Muscle of arm (tissue), 12 donors: ENCODE data around the gene IL15RA. TPM values are rescaled to one million over a fixed set of nuclear protein-coding genes. Genes with fewer than 3 reads are reported as not detected.
"Not testable (repeated sequence)": the region's sequence is repeated elsewhere in the genome, so short reads cannot be mapped to it uniquely, and the experiment has no call there.

Experiments
- DNase-seq: peaks from one replicate; pipeline ENCODE4 v3.0.0-alpha.2; 2013
- polyA plus RNA-seq, 12 donors: library from polyadenylated mRNA; unstranded; fragments of 120-200 nt; gene quantifications; one replicate each; pipeline ENCODE4 v1.2.1, GENCODE V29; 2013; ENCODE audit not compliant: insufficient read length in 12 of 12

The IL15RA gene
- polyA plus RNA-seq, 12 donors = 1.2 to 3.8 (median 2.0) TPM; not detected in 2

DNA sequence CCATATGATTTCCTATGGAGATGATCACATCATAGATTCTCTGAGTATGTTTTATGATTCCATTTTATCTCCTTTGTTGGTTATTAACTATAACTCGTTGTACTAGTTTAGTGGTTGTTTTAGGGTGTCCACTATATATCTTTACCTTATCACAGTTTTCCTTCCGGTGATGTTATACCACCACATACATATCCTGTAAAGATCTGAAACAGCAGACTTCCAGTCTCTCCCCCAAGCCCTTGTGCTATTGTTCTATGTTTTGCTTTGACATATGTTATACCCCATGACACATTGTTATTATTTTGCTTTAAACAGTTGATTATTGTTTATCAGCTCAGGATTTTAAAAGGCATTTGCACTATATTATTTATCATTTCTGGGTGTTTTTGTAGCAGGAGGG, 7.3 kb downstream of the IL15RA start:
- no peak for DNase-seq

DNA sequence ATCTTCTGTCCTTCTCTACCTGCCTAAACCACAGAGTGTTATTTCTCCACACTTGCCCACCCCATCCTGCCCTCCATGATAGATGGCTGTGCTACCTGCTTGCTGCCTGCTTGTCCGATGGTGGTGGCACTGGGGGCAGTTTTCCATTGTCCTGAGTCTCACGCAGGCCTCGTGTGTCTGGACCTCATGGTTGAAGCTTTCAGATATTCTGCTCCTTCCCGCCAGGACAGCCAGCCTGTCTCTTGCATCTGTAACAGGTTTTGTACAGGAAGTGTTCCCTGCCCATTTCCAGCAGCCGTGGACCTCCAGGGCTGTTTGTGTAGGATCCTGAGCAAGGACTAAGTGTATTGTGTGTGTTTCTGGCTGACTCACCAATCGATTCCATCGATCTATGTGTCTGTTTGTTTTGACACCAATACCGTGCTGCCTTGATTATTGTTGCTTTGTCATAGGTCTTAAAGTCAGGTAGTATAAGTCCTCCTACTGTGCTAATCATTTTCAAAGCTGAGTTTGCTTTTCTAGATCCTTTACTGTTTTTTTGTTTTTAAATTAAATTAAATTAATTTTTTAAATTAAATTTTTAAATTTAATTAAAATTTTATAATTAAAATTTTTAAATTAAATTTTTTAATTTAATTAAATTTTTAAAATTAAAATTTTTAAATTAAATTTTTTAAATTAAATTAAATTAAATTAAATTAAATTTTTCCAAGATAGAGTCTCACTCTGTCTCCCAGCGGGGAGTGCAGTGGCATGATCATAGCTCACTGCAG, 8.5 kb downstream of the IL15RA start:
- no peak for DNase-seq

DNA sequence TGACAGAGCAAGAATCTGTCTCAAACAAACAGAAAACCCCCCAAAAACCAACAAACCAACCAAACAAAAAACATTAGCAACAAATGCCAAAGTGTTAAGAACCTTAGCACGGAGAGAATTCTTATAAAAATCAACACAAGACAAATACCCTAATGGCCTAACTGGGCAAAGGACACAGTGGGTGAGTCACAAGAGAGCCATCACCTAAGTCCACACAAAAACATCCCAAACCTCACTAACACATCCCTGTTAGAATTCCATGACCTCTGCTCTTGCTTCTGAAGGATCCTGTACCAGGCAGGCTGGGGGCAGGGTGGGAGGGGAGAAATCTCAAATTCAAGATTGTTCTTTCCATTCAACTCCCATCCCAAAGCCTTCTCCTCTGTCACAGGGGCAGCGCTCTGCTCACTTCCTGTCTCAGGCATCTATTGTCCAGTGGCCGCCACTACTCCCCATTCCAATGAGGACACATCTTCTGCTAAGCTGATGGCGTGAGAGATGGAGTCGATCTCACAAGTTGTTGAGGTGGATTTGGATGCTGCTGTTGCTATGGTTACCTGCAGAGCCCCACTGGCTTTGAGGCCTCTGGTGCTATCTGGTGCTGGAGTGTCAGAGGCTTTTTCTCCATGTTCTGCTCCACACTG, 9.2 kb downstream of the IL15RA start:
- no peak for DNase-seq

DNA sequence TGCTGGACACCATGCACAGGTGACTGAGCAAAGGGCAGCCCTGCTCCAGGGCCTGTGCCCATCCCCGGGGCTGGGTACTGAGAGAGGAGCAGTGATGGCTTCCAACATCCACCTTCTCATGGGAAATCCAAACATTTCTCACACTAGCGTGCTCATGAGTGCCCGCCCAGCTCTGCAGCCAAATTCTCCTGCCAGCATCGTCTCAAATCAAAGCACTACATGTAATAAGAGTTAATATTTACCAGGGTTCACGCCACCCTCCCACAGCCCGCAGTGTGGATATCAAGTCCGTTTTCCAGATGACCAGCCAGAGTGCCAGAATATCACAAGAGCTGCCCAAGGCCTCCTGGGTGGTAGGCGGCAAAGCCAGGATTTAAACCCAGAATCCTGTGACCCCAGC, 12.1 kb downstream of the IL15RA start:
- no peak for DNase-seq

DNA sequence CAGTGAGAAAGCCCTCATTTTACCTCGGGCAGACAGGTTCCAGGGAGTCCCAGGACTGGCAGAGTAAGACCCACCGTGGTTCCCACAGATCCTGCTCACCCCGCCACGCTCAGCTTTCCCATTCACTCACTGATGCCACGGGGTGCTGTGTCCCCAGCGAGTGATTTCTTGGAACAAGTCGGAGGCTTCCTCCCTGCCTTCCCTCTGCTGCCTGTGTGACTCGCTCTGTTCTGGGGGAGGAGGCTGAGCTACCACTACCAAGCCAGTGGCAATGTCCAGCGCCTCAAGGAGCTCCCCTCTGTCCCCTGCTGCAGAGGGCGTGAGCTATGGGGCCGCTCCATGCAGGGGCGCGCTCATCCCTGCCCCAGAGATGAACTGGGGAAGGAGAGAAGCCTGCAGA, 12.6 kb downstream of the IL15RA start:
- no peak for DNase-seq

DNA sequence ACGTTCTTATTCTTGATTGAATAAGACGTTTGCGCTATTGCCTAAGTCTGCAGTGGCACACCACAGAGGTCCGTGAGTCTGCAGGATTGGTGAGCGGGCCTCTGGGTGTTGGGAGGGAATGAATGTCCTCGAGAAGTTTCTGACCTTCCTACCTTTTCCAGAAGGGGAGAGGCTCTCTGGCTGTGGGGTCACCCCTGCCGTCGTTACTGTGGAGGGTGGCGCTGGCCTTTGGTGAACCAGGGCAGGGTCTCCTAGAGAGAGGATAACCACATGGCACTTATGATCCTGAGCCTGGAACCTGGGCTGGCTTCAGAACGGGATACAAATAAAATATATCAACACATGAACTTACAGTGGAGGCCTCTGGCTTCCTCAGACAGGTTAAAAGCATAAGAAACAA, 13.8 kb downstream of the IL15RA start:
- DNase-seq = no peak

DNA sequence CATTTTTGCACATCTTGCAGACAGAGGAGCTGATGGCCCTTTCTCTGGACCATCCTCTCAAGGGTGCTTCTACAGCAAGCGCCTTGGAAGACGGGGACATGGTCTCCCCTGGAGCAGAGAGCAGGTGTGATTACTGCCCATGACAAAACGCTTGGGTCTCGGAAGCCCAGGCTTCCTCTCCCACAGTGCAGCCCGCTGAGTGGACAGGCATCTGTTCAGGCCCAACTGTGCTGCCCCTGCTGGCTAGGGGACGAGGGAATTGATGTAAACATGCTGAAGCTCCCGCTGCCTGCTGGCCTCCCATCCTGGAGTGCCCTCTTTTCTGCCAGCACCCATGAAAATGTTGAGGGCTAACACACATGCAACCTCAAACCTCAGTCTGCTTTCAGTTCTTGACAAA, 14.3 kb downstream of the IL15RA start:
- DNase-seq = no peak

DNA sequence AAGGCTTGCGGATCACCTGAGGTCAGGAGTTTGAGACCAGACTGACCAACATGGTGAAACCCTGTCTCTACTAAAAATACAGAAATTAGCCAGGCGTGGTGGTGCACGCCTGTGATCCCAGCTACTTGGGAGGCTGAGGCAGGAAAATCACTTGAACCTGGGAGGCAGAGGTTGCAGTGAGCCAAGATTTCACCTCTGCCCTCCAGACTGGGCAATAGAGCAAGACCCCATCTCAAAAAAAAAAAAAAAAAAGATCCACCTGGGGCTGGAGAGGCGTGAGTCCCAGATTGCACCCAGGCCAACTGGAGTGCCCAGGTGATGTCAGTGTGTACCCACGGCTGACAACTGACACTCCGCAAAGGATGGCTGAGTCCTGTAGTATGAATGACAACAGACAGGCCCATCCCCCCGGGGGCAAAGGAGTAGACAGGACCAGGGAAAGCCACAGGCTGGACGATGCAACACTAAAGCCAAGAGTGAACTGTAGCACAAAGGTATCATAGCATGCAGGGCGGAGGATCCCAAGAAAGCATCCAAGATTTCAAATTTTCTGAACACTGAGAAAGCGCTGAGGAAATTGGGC, 14.9 kb downstream of the IL15RA start:
- not testable (repeated sequence) for DNase-seq

DNA sequence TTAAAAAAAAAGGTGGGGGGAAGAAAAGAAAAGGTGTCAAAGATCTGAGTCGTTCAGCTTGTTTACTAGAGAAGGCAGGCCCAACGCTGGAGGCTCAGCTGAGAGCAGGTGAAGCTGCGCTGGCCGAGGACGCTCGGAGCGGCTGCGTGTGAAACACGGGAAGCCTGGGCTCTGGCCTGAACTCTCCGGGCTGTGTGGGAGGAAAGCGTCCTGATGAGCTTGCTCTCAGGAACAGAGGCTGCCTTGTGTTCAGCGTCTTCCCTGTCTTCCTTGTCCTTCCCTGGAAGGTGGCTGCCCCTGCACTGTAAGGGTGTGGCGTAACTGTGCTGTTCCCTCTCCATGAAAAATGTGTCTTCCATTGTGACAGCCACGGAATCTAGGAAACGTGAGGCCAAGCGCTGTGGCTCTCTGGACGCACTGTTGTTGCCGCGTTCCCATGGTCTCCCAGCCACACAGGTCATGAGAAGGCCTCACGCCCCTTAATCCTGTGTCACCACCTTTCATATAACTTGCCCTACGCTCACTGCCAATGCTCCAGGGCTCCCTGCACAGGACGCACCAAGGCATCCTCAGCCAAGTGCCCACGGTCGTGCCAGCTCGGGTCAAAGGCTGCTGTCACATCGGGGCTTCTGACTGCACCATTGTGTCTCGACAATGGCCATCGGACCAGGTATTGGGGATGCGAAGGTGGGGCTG, 15.8 kb downstream of the IL15RA start:
- DNase-seq = no peak

DNA sequence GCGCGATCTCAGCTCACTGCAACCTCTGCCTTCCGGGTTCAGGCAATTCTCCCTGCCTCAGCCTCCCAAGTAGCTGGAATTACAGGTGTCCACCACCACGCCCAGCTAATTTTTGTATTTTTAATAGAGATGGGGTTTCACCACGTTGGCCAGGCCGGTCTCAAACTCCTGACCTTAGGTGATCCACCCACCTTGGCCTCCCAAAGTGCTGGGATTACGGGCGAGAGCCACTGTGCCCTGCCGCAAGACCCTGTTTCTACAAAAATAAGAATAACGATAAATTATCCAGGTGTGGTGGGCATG, 16.4 kb downstream of the IL15RA start:
- not testable (repeated sequence) for DNase-seq

DNA sequence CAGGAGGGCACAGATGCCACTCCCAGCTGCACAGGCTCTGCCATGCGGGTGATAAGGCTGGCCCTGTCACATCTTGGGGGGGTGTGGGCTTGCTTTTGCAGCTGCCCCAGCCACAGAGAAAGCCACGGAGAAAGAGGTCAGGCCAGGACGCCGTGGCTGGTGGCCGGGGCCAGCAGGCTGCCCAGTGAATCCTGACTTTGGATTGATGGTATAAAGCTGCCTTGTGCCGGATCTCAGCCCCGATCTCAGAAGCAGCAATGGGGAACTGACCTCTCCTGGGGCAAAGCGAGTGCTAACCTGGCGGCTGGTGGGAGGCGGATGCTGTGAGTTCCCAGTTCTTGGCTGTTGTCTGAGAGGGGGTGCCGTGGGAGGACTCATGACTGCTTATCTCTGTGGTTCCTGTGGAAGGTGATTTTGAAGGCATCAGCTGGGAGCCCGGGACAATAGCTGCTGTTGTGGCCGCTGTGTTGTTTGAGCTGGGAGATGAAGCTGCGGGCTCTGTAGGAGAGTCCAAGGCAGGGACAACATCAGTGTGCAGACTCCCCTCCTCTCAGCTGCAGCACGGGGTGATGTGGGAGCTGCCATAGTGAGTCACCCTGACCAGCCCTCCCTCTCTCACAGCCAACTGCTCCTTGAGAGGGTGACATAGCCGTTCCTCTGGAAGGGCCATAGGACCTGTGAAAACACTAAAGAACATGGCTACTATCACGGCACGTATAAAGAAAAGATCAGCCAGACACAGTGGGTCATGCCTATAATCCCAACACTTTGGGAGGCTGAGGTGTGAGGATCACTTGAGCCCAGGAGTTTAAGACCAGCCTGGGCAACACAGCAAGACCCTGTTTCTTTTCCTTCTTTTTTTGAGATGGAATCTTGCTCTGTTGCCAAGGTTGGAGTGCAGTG, 17.0 kb downstream of the IL15RA start:
- DNase-seq = no peak

DNA sequence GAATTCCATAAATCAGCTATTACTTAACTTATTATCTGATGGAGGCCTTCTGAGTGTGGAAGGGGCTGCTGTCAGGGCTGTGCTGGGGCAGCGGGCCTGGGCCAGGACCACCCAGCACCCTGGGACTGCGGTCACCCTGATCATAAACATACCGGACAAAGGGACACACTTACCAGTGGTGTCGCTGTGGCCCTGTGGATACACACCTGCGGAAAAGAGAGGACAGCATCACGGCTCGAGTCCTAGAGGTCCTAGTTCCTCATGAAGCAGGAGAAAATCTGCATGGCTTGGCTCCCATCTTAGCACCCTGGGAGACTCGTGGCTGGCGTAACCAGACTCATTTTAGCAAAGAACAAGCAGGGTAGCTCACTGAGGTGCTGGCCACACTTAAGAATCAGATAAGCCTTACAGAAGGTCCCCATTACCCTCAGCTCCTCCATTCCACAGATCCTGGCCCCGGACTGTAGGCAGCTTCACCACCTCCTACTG, 17.7 kb downstream of the IL15RA start:
- DNase-seq = no peak

DNA sequence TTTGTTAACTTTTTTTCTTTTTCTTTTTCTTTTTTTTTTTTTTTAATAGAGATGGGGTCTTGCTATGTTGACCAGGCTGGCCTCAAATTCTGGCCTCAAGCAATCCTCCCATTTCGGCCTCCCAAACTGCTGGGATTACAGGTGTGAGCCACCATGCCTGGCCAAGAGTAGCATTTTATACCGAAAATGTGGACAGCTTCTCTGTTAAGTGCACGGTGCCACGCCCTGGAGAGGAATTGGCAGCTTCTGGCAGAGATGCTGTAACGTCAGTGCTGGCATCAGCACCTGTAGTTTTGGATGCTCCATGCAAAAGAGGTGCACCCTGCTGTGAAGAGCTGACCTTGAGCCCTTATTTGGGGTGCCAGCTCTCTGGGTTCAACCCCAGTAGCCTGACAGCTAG, 18.2 kb downstream of the IL15RA start:
- DNase-seq = no peak

DNA sequence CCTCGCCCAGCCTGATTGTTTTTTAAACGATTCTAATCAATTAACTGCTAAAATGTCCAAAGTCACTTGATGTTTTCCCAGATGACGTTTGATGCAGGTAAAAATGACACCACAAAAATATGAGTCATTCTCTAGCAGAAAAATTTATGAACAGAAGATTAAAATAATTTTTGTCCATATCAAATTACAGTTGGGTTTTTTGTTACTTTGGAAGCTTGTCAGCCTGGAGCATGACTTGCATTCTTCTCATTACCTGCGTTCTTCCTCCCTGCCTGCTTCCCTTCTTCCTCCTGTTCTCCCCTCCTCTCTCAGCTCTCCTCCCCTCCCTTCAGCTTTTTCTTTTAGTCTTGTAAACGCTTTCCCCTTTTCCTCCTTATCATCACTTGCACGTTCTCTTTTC, 18.7 kb downstream of the IL15RA start:
- DNase-seq = no peak

DNA sequence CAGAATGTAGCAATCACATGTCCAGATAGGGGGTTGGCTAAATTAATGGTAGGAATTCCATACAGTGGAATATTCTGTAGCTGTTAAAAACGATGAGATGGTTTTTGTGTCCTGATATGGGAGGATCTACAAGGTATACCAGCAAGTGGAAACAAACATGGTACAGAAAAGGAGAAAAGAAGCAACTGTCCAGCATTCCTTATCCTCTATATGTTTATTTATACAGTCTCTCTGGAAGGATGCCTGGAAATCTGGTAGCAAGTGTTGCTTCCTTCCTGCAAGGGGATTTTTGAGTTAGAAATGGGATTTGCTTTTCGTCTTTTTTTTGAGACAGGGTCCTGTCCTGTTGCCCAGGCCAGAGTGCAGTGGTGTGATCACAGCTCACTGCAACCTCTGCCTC, 19.3 kb downstream of the IL15RA start:
- DNase-seq = no peak

DNA sequence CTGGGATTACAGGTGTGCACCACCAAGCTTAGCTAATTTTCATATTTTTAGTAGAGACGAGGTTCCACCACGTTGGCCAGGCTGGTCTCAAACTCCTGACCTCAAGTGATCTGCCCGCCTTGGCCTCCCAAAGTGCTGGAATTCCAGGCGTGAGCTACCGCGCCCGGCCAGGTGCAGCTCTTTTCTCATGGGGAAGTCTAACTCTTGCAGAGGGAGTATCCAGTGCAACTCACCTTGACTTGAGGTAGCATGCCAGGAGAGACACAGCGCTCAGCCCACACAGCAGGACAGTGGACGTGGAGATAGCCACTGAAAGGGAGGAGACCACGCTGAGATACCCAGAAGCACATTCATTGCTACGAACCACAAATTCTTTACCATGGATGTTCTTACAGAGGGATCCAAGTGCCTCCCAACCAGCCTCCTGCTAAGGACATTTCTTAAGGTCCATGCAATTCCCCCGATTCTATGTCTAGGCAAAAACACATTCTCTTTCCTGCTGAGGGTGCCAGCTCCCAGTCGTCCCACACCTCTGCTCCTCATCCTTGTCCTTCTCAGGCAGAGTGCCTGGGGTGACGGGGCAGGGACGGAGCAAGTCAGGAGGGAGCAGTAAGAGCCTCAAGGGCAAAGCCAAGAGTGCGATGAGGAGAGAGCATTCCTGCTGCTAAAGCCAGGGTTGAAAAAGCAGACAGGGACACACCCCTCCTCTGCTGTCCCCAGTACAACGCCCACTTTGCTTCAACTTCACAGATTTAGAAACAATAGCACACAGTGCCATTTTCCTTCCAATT, 21.0 kb downstream of the IL15RA start:
- DNase-seq = no peak

DNA sequence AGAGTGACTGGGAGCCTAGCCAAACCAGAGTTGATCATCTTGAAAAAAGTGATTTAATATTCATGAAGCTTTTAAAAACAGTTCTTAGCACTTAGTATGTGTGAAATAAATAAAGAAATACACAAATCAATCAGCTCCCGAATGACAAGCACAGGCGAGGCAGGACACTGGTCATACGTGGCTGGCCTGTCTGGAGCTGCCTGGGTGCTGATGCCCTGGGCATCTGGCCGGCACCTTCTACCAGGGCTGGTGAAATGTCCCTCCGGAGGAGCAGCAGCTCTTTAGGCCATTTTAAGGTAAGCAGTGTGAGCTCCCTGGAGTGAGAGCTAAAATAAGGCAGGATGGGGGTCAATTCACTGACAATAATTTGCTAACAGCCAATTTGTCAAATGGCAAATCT, 23.7 kb downstream of the IL15RA start:
- DNase-seq = no peak

DNA sequence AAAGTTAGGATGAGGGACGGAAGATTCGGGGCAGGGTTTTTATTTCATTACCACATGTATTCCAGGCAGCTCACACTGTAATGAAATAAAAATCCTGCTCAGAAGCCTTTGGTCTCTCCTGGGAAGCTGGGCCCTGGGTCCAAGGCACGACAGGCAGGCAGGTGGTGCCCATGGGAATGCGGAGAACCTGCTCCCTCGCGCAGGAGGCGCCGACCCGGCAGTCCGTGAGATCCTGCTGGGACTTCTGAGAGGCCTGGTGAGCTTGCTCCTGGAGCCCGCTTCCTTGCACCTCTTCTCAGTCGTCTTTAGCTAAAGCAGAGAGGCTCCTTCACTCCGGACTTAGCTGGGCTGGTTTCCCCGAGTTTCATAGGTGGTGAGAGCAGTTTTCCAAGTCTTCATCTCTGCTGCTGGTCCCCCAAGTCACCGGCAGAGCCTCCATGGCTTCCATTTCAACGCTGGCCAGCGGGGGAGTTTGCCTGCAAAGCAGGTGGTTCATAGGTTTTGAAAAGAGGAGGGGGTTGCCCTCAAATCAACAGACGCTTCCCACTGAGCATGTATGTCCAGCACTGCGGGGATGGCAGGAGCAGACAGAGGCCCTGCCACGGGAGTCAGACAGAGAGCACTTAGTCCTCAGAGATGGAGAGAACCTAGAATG, 24.5 kb downstream of the IL15RA start:
- DNase-seq = no peak

DNA sequence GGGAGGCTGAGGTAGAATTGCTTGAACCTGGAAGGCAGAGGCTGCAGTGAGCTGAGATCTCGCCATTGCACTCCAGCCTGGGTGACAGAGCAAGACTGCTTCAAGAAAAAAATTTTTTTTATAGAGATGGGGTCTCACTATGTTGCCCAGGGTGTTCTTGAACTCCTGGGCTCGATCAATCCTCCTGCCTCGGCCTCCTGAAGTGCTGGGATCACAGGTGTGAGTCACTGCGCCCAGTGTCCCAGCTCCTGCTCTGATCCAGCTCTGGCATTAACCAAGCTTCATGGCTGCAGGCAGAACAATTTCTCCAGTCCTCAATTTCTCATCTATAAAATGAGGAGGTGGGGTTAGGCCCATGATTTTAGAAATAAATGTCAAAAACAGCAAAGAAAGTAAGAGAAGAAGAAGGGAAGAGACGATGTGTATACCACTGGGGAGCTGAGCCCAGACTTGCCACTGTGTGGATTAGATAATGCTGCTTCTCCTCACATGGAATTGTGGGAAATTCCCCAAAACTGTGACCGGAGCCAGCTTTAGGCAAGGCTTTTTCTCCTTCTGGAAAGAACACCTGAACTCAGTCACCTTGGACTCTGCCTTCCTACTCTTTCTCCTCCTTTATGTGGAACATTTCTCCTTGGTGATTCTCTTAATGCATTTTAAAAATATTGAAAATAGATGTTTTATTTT, 25.5 kb downstream of the IL15RA start:
- no peak for DNase-seq
